HG02642 (cell line): ENCODE data around the gene PHYHD1.
"Not testable (repeated sequence)": the region's sequence is repeated elsewhere in the genome, so short reads cannot be mapped to it uniquely, and the experiment has no call there.

Experiments used
- ATAC-seq: cut with Tn5 transposase; IDR thresholded peaks from one replicate; pipeline ENCODE4 v1.9.1; 2021; ENCODE audit warnings: mild to moderate bottlenecking; ENCODE audit not compliant: unreplicated experiment, poor library complexity

Gene PHYHD1

DNA sequence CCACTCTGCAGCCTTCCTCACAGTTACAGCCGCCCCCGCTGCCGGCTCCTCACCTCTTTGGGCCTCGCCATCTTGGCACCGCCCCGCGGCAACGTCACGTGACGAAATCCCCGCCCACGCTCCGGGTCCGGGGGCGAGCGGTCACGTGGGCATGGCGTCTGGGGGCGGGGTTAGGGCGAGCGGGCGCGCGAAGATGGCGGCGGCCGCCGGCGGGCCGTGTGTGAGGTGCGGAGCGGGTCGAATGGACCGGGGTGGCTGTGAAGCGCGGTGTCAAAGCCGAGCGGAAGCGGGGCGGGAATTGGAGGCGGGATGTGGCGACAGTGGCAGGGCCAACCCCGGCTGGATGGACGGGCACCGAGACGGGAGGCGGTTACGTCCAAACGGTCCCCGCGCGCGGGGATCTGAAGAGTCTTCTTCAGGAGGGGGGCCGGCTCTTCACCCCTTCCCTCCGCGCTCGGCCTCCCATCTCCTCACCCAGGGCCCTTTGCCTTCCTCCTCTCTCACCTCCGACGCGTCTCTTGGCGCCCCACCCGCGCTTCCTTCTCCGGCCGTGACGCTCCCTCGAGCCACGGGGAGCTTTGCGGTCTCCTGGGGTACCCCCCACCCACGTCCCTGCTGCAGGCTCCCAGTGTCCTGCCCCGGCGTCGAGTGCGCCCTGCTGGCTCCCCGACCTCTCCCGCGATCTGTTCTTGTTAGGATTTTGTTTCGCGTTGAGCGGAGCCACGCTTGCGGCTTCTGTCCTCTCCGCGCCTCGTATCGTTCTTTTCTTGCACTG, 26.9 kb downstream of the PHYHD1 start, which contains the start of the genes DOLK and NUP188:
DOLK (minus strand) TSS at position 77 of the 775 bp plus-strand sequence. CDS start 300 bp downstream, outside the sequence.
NUP188 (plus strand) TSS at position 173 of the 775 bp plus-strand sequence; CDS start at position 194, 21 bp downstream.
- peak; percentile 79 for ATAC-seq

DNA sequence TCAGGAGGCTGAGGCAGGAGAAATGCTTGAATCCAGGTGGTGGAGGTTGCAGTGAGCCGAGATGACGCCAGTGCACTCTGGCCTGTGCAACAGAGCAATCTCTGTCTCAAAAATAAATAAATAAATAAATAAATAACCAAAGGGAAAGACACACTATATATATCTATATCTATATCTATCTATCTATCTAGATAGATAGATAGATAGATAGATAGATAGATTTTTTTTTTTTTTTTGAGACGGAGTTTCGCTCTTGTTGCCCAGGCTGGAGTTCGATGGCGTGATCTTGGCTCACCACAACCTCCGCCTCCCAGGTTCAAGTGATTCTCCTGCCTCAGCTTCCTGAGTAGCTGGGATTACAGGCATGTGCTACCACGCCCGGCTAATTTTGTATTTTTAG, 40.6 kb downstream of the PHYHD1 start:
- not testable (repeated sequence) for ATAC-seq

DNA sequence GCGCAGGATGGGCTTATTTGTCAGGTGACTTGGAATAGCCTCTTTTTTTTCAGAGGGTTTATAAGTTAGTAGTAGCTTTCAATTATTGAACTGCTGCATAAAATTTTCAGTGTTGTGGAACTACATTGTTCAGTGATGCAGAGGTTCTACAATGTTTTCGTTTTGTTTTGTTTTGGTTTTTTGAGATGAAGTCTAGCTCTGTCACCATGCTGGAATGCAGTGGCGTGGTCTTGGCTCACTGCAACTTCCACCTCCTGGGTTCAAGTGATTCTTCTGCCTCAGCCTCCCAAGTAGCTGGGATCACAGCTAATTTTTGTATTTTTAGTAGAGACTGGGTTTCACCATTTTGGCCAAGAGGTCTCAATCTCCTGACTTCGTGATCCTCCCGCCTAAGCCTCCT, 48.7 kb downstream of the PHYHD1 start:
- ATAC-seq, result no peak

DNA sequence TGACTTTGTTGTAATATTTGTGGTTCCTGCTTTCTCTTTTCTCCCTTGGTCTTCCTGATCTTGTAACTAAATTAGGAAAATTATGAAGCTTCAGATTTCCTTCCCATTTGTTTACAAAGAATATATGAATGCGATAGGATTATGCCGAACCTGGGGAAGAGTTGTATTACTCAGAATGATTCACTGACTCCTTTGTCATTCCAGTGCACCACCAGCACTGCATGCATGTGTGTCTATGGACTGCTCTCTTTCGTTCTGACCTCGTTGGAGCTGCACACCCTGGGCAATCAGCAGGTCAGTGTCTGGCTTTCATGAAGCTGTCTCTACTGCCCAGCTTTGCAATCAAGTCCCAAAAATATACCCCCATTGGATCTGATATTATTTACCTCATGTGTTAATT, 52.2 kb downstream of the PHYHD1 start:
- no peak for ATAC-seq

DNA sequence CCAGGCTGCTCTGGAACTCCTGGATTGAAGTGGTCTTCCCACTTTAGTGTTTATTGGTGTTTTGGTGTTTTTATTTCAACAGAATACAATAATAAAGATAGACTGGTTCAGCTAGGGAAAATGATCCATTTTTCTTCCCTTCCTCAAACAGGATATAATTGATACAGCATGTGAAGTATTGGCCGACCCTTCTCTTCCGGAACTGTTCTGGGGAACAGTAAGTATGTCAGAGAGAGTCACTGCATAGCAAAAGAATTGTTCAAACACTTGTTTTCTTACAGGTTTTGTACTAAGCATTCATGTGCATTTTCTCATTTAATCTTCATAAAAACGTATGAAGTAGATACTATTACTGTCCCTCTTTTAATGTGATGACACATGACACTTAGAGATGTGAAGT, 58.3 kb downstream of the PHYHD1 start:
- ATAC-seq, result no peak

DNA sequence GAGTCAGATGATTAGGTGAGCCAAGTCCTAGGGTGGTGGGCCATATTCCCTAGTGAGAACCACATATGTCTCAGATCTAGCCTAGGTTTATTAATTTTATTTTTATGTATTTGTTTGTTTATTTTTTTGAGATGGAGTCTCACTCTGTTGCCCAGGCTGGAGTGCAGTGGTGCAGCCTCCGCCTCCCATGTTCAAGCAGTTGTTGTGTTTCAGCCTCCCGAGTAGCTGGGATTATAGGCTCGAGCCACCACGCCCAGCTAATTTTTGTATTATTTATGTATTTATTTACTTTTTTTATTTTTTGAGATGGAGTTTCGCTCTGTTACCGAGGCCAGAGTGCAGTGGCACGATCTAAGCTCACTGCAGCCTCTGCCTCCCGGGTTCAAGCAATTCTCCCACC, 62.8 kb downstream of the PHYHD1 start:
- ATAC-seq, result no peak

DNA sequence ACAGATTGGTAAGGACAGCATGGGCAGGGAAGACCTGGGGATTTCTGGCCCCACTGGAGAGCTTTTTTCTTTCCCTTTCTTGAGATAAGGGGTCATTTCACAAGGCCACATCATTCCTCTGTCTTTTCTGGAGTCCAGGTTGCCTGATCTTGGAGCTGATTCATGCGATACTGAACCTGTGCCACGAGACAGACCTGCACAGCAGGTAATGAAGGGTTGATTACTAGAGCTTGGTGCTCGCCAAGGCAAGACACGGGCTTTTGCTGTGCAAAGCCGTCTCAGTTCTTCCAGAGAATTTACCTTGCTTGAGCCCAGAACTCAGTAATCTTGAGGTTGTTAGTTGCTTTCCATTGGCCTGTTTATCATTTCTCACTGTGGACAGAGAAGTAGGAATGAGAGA, 65.9 kb downstream of the PHYHD1 start:
- no peak for ATAC-seq

DNA sequence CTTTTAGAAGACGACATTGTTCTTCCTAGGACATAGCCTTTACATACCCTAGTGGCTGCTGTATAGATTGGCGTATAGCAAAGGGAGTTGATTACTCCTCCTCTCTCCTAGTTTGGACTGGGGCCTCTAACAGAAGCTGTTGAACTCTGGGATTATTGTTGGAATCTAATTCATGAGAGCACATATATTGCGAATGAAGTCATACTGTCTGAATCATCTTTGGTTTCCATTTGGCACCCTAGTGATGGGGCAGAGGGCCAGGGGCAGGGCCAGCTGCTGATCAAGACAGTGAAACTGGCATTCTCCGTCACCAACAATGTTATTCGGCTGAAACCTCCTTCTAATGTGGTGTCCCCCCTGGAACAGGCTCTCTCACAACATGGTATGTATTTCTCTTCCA, 67.0 kb downstream of the PHYHD1 start:
- ATAC-seq, result no peak
